K562 (cell line): ENCODE measurements around the gene COL23A1. TPM values are rescaled to one million over a fixed set of nuclear protein-coding genes. Genes with fewer than 3 reads are reported as not detected.

Experiments
- ATAC-seq: fragments of 200-7000 bp; cut with Tn5 transposase; 3 replicates; pipeline ENCODE4 v1.9.1; 2020; ENCODE audit warnings: moderate library complexity
- BruUV-seq: library from RNA; stranded (reverse); fragments of 400-500 nt; replicated peaks from 2 replicates; lab custom pipeline; 2021; lab: Mats Ljungman, UMichigan
- CTCF ChIA-PET: fragments of 300-600 bp; formaldehyde crosslinking; extraction: SDS; loops from one replicate; lab custom pipeline; 2021; ENCODE audit warnings: low intra/inter-chr PET ratio; lab: Yijun Ruan, JAX
- POLR2A ChIA-PET: fragments of 300-600, 350-650 bp; sonication (Branson Sonifier 250); formaldehyde crosslinking; extraction: SDS; loops from one replicate; lab custom pipeline; 2021; ENCODE audit warnings: antibody characterized with exemption, inconsistent platforms; lab: Yijun Ruan, JAX
- DNase-seq, 4 experiments: peaks; one replicate each; pipeline versions ENCODE4 v3.0.0 to v3.0.0-alpha.2; 2011 to 2018; ENCODE audit warnings: low spot score in 3 of 4, mixed read lengths in 3 of 4; ENCODE audit errors: extremely low read depth in 1 of 4
- FAIRE-seq: peaks from 2 replicates; lab custom pipeline; 2011; peaks lifted over from hg19 to GRCh38; lab: Jason Lieb, UNC
- H2AFZ ChIP-seq: 2 replicates; pipeline ENCODE4 v1.6.0; 2011; ENCODE audit warnings: low read depth, low read length, control low read depth, inconsistent platforms
- H3K27ac ChIP-seq: fragments of 200-600 bp; 3 replicates; pipeline ENCODE4 v1.8.0; 2011; ENCODE audit warnings: low read depth, mild to moderate bottlenecking, control low read depth, inconsistent platforms, low read length, moderate library complexity, mixed read lengths; ENCODE audit errors: extremely low read depth
- H3K27me3 ChIP-seq, 2 experiments: fragments of 300-600 bp in 1 of 2; 2 replicates in 1 of 2; 3 replicates in 1 of 2; pipeline versions ENCODE4 v1.6.0 to v1.8.0; 2011; ENCODE audit warnings: inconsistent platforms in 2 of 2, low read length in 2 of 2, mild to moderate bottlenecking in 1 of 2, mixed read lengths in 1 of 2, moderate library complexity in 1 of 2; ENCODE audit not compliant: control insufficient read depth in 2 of 2, insufficient read depth in 2 of 2
- H3K36me3 ChIP-seq: fragments of 300-600 bp; 3 replicates; pipeline ENCODE4 v1.8.0; 2011; ENCODE audit warnings: mild to moderate bottlenecking, low read length, inconsistent platforms; ENCODE audit not compliant: control insufficient read depth, insufficient read depth
- H3K4me1 ChIP-seq, 2 experiments: fragments of 200-600 bp in 1 of 2; replicated peaks in 1 of 2; 2 replicates in 1 of 2; 3 replicates in 1 of 2; pipeline versions ENCODE4 v1.5.1 to v1.8.0; 2011; ENCODE audit warnings: inconsistent platforms in 2 of 2, low read length in 2 of 2, mild to moderate bottlenecking in 1 of 2, mixed read lengths in 1 of 2, moderate library complexity in 1 of 2; ENCODE audit not compliant: control insufficient read depth in 2 of 2, insufficient read depth in 2 of 2
- H3K4me2 ChIP-seq: 2 replicates; pipeline ENCODE4 v1.6.1; 2011; ENCODE audit warnings: low read length, control low read depth, inconsistent platforms, mixed read lengths; ENCODE audit not compliant: insufficient read depth
- H3K4me3 ChIP-seq: fragments of 200-600 bp; sonication (generic), shearing (Covaris generic); 2 replicates; pipeline ENCODE4 v1.5.1; 2016; ENCODE audit warnings: control low read depth, inconsistent platforms
- H3K79me2 ChIP-seq: fragments of 200-600 bp; 3 replicates; pipeline ENCODE4 v1.8.0; 2011; ENCODE audit warnings: low read length, inconsistent platforms; ENCODE audit not compliant: control insufficient read depth, insufficient read depth
- H3K9ac ChIP-seq, 2 experiments: 2 replicates each; pipeline versions ENCODE4 v1.6.0 to v1.6.1; 2011; ENCODE audit warnings: low read depth in 2 of 2, low read length in 2 of 2, control low read depth in 1 of 2, inconsistent platforms in 1 of 2, mild to moderate bottlenecking in 1 of 2, mixed read lengths in 1 of 2; ENCODE audit not compliant: insufficient read depth in 1 of 2
- H3K9me1 ChIP-seq: one replicate; pipeline ENCODE4 v1.6.0; 2011; ENCODE audit warnings: inconsistent platforms, mild to moderate bottlenecking, low read length, moderate library complexity; ENCODE audit not compliant: control insufficient read depth, insufficient read depth
- H3K9me3 ChIP-seq: replicated peaks from 2 replicates; pipeline ENCODE4 v1.5.1; 2011; ENCODE audit warnings: low read depth, low read length, inconsistent platforms; ENCODE audit not compliant: control insufficient read depth, insufficient read depth
- H4K20me1 ChIP-seq: replicated peaks from 2 replicates; pipeline ENCODE4 v1.6.1; 2011; ENCODE audit warnings: low read length, inconsistent platforms, mixed read lengths; ENCODE audit not compliant: control insufficient read depth, insufficient read depth
- BCOR ChIP-seq: fragments of 450-650 bp; IDR thresholded peaks from 2 replicates; pipeline ENCODE4 v1.6.1; 2016
- KDM1A ChIP-seq, 2 experiments: fragments of 450-650 bp; IDR thresholded peaks; 2 replicates each; pipeline ENCODE4 v1.6.1; 2016; ENCODE audit warnings: mild to moderate bottlenecking in 2 of 2
- MYBL2 ChIP-seq, 2 experiments: fragments of 450-650 bp in 1 of 2; sonication (generic) in 1 of 2; formaldehyde crosslinking in 1 of 2; IDR thresholded peaks; 2 replicates each; pipeline versions ENCODE4 v1.6.1 to v1.8.1; 2017 to 2022; ENCODE audit warnings: borderline replicate concordance in 1 of 2, inconsistent platforms in 1 of 2, low read depth in 1 of 2, mild to moderate bottlenecking in 1 of 2, missing genetic modification reagents in 1 of 2, moderate library complexity in 1 of 2
- PKNOX1 ChIP-seq: fragments of 450-650 bp; IDR thresholded peaks from 2 replicates; pipeline ENCODE4 v1.6.1; 2016
- RBM25 ChIP-seq: fragments of 200-400 bp; formaldehyde crosslinking; IDR thresholded peaks from 2 replicates; pipeline ENCODE4 v1.6.1; 2018; ENCODE audit warnings: low read length, low read depth, moderate library complexity; ENCODE audit not compliant: severe bottlenecking
- RCOR1 ChIP-seq, 2 experiments: IDR thresholded peaks; 2 replicates each; pipeline ENCODE4 v1.6.1; 2012; ENCODE audit warnings: low read depth in 2 of 2, low read length in 2 of 2, borderline replicate concordance in 1 of 2, improper control_type of control experiment in 1 of 2
- ZNF146 ChIP-seq: IDR thresholded peaks from one replicate; pipeline ENCODE4 v1.6.1; 2018; ENCODE audit warnings: missing compliant biosample characterization; ENCODE audit not compliant: unreplicated experiment
- ZNF77 ChIP-seq: fragments of 250-450 bp; sonication (Bioruptor Pico); IDR thresholded peaks from 2 replicates; pipeline ENCODE4 v1.5.0; 2020
- in situ Hi-C: fragments of 300-500 bp; cut with MboI; formaldehyde crosslinking; loops from 4 replicates; pipeline ENCODE4 v1.15.0; 2018; ENCODE audit warnings: inconsistent platforms, mixed read lengths
- intact Hi-C: fragments of 100-400 bp; cut with micrococcal nuclease; formaldehyde crosslinking; loops from 2 replicates; pipeline ENCODE4 v1.14.2; 2022
- polyA plus RNA-seq, 8 experiments: library from polyadenylated mRNA; depleted of rRNA in 4 of 8; stranded (reverse) in 5 of 8; unstranded in 3 of 8; fragments of >200 nt; fragmentation: Nextera tagmentation in 2 of 8; fragmentation: Illumina TruSeq in 1 of 8; extraction: Ambion mirVana in 2 of 8; extraction: Trizol in 1 of 8; gene quantifications; 2 replicates each; pipeline versions ENCODE4 v1.2.1 to v1.2.3, GENCODE V29; 2011 to 2014; ENCODE audit warnings: inconsistent platforms in 1 of 8, missing spikeins in 1 of 8
- total RNA-seq, 7 experiments: library from RNA; depleted of rRNA in 6 of 7; stranded (reverse); fragments of >200 nt in 6 of 7; fragmentation: Illumina TruSeq in 2 of 7; extraction: Trizol in 2 of 7; gene quantifications; 2 replicates each; pipeline versions ENCODE4 v1.2.1 to v1.2.3, GENCODE V29; 2011 to 2021; ENCODE audit warnings: low replicate concordance in 1 of 7

Gene COL23A1
- total and polyA plus RNA-seq, 9 of the 15 experiments (the other 6 are each of a cell fraction or from before 2014, with no cell fraction given) = 0.09 TPM; not detected in 8

DNA sequence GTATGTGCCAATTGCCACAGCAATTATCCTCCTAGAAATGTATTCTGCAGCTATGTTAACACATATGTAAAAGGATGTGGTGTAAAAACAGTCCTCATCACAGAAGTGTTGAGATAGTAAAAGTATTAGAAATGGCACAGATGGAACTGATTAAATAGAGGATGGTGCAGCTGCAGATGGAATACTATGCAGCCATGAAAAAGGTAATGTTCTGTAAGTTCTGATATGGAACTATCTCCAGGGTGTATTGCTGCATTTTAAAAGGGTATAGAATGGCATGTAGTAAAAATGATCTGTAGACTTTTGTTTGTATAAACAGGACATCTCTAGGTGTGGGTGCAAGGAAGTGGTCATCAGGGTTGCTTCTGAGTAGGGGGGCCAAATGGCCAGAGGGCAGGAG lies 294.6 kb downstream of the COL23A1 start:
- Histone ChIP-seq H3K4me1 (no peaks in the 10 kb centered on the region), H3K4me3 (no peak overlapping the region), H3K9me3 (no peaks in the 10 kb centered on the region), H3K4me2 (no peak overlapping the region), H3K9ac (no peak overlapping the region), H3K36me3 (no peaks in the 10 kb centered on the region), H3K27ac (no peak overlapping the region), H3K27me3 (peaks cover 8 to 50% of the 10 kb centered on the region in 2 experiments; a peak in 3 of 5 replicates), H3K79me2 (no peaks in the 10 kb centered on the region), H4K20me1 (no peaks in the 10 kb centered on the region), H3K9me1 (no peaks in the 10 kb centered on the region), H2AFZ (no peak overlapping the region)
- TF ChIP-seq RBM25 (peak; percentile 95), MYBL2 (IDR thresholded peaks at IDR 0.05; ENCODE audit: low read depth) (no peak), MYBL2 (CRISPR knock-in tag; IDR thresholded peaks at IDR 0.05; ENCODE audit: borderline replicate concordance) (no peak), BCOR (peak; percentile 66), PKNOX1 (no peak), RCOR1 (IDR thresholded peaks at IDR 0.05; ENCODE audit: borderline replicate concordance in 1 of 2, low read depth in 2 of 2, low read length in 2 of 2) (peak in 1 of 2 experiments; percentile 21; a peak in 1 of 4 replicates), ZNF146 (CRISPR knock-in tag) (peak; percentile 99), ZNF77 (CRISPR knock-in tag) (no peak), KDM1A (IDR thresholded peaks at IDR 0.05) (peak; percentile 55 to 60)
- in situ Hi-C loops = loop anchor here (10.0 to 25.0 kb wide), 2 partner anchors 542 to 1199 kb away; no protein-coding TSS in a partner anchor
- intact Hi-C loops = no loop called here
- no peak for FAIRE-seq
- ChIA-PET POLR2A (interaction anchor here (0.6 kb wide), 1 partner anchor 1146 kb away, joined by 3 read pairs; no protein-coding TSS in a partner anchor), CTCF (no interaction called here)
- BruUV-seq = no TSS peak
- DNase-seq = no peak
- no peak for ATAC-seq
